Endometrium (tissue), 2 donors: ENCODE measurements around the gene MMGT1.
"Not testable (repeated sequence)": the region's sequence is repeated elsewhere in the genome, so short reads cannot be mapped to it uniquely, and the experiment has no call there.

Experiments used
- FAIRE-seq: peaks from 2 replicates; lab custom pipeline; 2012; peaks lifted over from hg19 to GRCh38; lab: Jason Lieb, UNC
- donor health status: control.
- donor health status: control.

Gene MMGT1

DNA sequence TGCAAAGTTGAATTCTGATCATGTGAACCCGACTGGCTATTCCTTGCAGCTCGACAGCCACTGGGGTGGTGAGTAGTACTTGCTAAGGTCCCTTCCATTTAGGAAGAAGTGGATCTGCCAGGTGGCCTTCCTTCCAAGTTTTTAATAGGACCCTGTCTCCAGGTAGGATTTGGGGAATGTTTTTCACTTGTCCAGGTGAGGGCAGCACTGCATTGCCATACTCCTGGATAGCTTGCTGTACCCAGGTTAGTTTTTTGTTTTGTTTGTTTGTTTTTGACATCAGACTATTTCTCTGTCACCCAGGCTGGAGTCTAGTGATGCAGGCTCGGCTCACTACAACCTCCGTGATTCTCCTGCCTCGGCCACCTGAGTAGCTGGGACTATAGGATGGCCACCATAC, 50.4 kb downstream of the MMGT1 start:
- no peak for FAIRE-seq

- FAIRE-seq: not testable (repeated sequence)
Observed at GRCh38 chrX:135920516-135920915, 53.3 kb downstream of the MMGT1 start.

GRCh38 chrX:135914404-135914803, 59.4 kb downstream of the MMGT1 start:
- FAIRE-seq: no peak
